GM12878 (cell line): ENCODE measurements around the gene ARHGAP1.

Experiments
- CEBPB ChIP-seq, 2 experiments: fragments of 150-350 bp in 1 of 2; IDR thresholded peaks; 2 replicates each; pipeline ENCODE4 v1.6.1; 2012 to 2014; ENCODE audit warnings: low read depth in 2 of 2, low read length in 2 of 2, borderline replicate concordance in 1 of 2, inconsistent platforms in 1 of 2
- CHD2 ChIP-seq: IDR thresholded peaks from 2 replicates; pipeline ENCODE4 v1.6.1; 2011; ENCODE audit warnings: low read depth, low read length, improper control_type of control experiment, borderline replicate concordance
- EP300 ChIP-seq, 2 experiments: fragments of 150-350 bp in 1 of 2; IDR thresholded peaks; 2 replicates each; pipeline ENCODE4 v1.6.1; 2011 to 2012; ENCODE audit warnings: low read depth in 2 of 2, low read length in 2 of 2, borderline replicate concordance in 1 of 2, improper control_type of control experiment in 1 of 2, inconsistent platforms in 1 of 2; ENCODE audit not compliant: control insufficient read depth in 1 of 2
- HDGF ChIP-seq: fragments of 450-650 bp; IDR thresholded peaks from 2 replicates; pipeline ENCODE4 v1.6.1; 2016; ENCODE audit warnings: antibody characterized with exemption
- MXI1 ChIP-seq: fragments of 150-350 bp; IDR thresholded peaks from 2 replicates; pipeline ENCODE4 v1.6.1; 2011; ENCODE audit warnings: low read depth, mild to moderate bottlenecking, inconsistent platforms, low read length, improper control_type of control experiment
- POLR2A ChIP-seq: IDR thresholded peaks from 2 replicates; pipeline ENCODE4 v1.6.1; 2011; ENCODE audit warnings: low read depth, mild to moderate bottlenecking, low read length
- RBBP5 ChIP-seq: fragments of 200-600 bp; sonication (generic); conservative IDR thresholded peaks from 2 replicates; pipeline ENCODE4 v1.6.1; 2016
- RFX5 ChIP-seq: IDR thresholded peaks from 2 replicates; pipeline ENCODE4 v1.6.1; 2011; ENCODE audit warnings: low read depth, low read length, improper control_type of control experiment
- SMAD1 ChIP-seq: fragments of 450-650 bp; IDR thresholded peaks from 2 replicates; pipeline ENCODE4 v1.6.1; 2018; ENCODE audit warnings: mild to moderate bottlenecking, low read depth; ENCODE audit not compliant: partially characterized antibody
- TF ChIP-seq, protein P1 (sequence below), 3 experiments: IDR thresholded peaks in 2 of 3; conservative IDR thresholded peaks in 1 of 3; 2 replicates each; pipeline ENCODE4 v1.5.1; 2011; ENCODE audit warnings: low read depth in 3 of 3, low read length in 3 of 3, mild to moderate bottlenecking in 3 of 3, control low read depth in 2 of 3, moderate library complexity in 2 of 3, inconsistent platforms in 1 of 3, mixed read lengths in 1 of 3; ENCODE audit not compliant: control insufficient read depth in 2 of 3, insufficient read depth in 1 of 3; ENCODE audit errors: extremely low read depth in 1 of 3

DNA sequence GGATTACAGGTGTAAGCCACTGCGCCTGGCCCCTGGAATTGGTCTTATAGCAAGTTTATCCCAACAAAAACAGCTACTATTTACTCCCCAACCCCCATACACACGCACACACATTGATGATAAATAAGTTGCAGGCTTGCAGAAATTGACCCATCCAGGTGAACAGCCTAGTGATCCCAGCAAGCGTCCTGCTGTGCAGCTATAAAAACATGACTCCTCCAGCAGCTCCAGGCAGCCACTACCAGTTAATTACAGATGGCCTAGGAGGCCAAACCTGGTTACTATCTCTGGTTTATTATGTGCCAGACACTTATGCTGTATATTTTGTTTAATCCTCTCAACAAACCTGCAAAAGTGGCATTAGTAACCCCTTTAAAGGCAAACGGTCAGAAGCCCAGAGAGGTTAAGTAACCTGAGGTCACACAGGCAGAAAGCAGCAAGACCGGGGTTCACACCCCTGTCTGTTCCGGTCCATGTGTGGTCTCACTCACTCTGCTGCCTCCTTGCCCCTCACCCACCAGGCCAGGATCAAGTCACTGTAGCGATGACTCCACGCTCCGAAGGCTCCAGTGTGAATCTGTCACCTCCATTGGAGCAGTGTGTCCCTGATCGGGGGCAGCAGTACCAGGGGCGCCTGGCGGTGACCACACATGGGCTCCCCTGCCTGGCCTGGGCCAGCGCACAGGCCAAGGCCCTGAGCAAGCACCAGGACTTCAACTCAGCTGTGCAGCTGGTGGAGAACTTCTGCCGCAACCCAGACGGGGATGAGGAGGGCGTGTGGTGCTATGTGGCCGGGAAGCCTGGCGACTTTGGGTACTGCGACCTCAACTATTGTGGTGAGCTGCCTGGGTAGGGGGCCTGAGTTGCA lies 25.2 kb upstream of the ARHGAP1 start:
- TF ChIP-seq POLR2A (no peak), SMAD1 (no peak), MXI1 (no peak), CEBPB (IDR thresholded peaks at IDR 0.05; ENCODE audit: borderline replicate concordance in 1 of 2, low read depth in 2 of 2, low read length in 2 of 2) (no peak), RBBP5 (no peak), CHD2 (no peak), HDGF (no peak), EP300 (IDR thresholded peaks at IDR 0.05; ENCODE audit: borderline replicate concordance in 1 of 2, control insufficient read depth in 1 of 2, low read depth in 2 of 2, low read length in 2 of 2) (no peak), RFX5 (no peak)
- TF ChIP-seq, protein P1, sequence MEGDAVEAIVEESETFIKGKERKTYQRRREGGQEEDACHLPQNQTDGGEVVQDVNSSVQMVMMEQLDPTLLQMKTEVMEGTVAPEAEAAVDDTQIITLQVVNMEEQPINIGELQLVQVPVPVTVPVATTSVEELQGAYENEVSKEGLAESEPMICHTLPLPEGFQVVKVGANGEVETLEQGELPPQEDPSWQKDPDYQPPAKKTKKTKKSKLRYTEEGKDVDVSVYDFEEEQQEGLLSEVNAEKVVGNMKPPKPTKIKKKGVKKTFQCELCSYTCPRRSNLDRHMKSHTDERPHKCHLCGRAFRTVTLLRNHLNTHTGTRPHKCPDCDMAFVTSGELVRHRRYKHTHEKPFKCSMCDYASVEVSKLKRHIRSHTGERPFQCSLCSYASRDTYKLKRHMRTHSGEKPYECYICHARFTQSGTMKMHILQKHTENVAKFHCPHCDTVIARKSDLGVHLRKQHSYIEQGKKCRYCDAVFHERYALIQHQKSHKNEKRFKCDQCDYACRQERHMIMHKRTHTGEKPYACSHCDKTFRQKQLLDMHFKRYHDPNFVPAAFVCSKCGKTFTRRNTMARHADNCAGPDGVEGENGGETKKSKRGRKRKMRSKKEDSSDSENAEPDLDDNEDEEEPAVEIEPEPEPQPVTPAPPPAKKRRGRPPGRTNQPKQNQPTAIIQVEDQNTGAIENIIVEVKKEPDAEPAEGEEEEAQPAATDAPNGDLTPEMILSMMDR (IDR thresholded peaks at IDR 0.05 in 2 of 3, conservative IDR thresholded peaks at IDR 0.05 in 1 of 3; ENCODE audit: control insufficient read depth in 2 of 3, extremely low read depth in 1 of 3, insufficient read depth in 1 of 3, low read depth in 3 of 3, low read length in 3 of 3), result no peak
